K562 (cell line): ENCODE measurements around the gene COL15A1. TPM values are rescaled to one million over a fixed set of nuclear protein-coding genes. Genes with fewer than 3 reads are reported as not detected.

Source experiments
- HDAC8 ChIP-seq: fragments of 450-650 bp; IDR thresholded peaks from 2 replicates; pipeline ENCODE4 v1.6.1; 2016; ENCODE audit warnings: mild to moderate bottlenecking, missing genetic modification characterization, moderate library complexity, missing compliant biosample characterization
- NFE2L1 ChIP-seq: fragments of 450-650 bp; IDR thresholded peaks from 2 replicates; pipeline ENCODE4 v1.6.1; 2016; ENCODE audit warnings: missing genetic modification characterization, low read depth, mild to moderate bottlenecking, missing compliant biosample characterization, moderate library complexity, borderline replicate concordance
- NFIC ChIP-seq: fragments of 450-650 bp; IDR thresholded peaks from 2 replicates; pipeline ENCODE4 v1.6.1; 2017; ENCODE audit warnings: mild to moderate bottlenecking, inconsistent platforms
- ZNF41 ChIP-seq: fragments of 250-450 bp; sonication (Bioruptor Pico); conservative IDR thresholded peaks from 2 replicates; pipeline ENCODE4 v1.4.0; 2020; ENCODE audit warnings: mild to moderate bottlenecking
- polyA plus RNA-seq, 8 experiments: library from polyadenylated mRNA; depleted of rRNA in 4 of 8; stranded (reverse) in 5 of 8; unstranded in 3 of 8; fragments of >200 nt; fragmentation: Nextera tagmentation in 2 of 8; fragmentation: Illumina TruSeq in 1 of 8; extraction: Ambion mirVana in 2 of 8; extraction: Trizol in 1 of 8; gene quantifications; 2 replicates each; pipeline versions ENCODE4 v1.2.1 to v1.2.3, GENCODE V29; 2011 to 2014; ENCODE audit warnings: inconsistent platforms in 1 of 8, missing spikeins in 1 of 8
- total RNA-seq, 7 experiments: library from RNA; depleted of rRNA in 6 of 7; stranded (reverse); fragments of >200 nt in 6 of 7; fragmentation: Illumina TruSeq in 2 of 7; extraction: Trizol in 2 of 7; gene quantifications; 2 replicates each; pipeline versions ENCODE4 v1.2.1 to v1.2.3, GENCODE V29; 2011 to 2021; ENCODE audit warnings: low replicate concordance in 1 of 7
- TF ChIP-seq, protein P1 (sequence below), 2 experiments: fragments of 450-650 bp; formaldehyde crosslinking in 1 of 2; IDR thresholded peaks; 2 replicates each; pipeline versions ENCODE4 v1.4.0 to v1.6.1; 2014 to 2020; ENCODE audit warnings: mild to moderate bottlenecking in 2 of 2, borderline replicate concordance in 1 of 2, low read depth in 1 of 2
- TF ChIP-seq, protein P2 (sequence below): sonication (generic); formaldehyde crosslinking; IDR thresholded peaks from 2 replicates; pipeline ENCODE4 v1.8.0; 2022; ENCODE audit warnings: mild to moderate bottlenecking, missing genetic modification reagents
- TF ChIP-seq, protein P3 (sequence below), 2 experiments: fragments of 450-650 bp in 1 of 2; sonication (generic) in 1 of 2; formaldehyde crosslinking in 1 of 2; IDR thresholded peaks; 2 replicates each; pipeline versions ENCODE4 v1.7.1 to v1.9.0; 2016 to 2022; ENCODE audit warnings: inconsistent platforms in 1 of 2, mild to moderate bottlenecking in 1 of 2, missing genetic modification reagents in 1 of 2

Gene COL15A1
- total and polyA plus RNA-seq, 9 of the 15 experiments (the other 6 are each of a cell fraction or from before 2014, with no cell fraction given) = 0.46 to 5.1 (median 2.6) TPM

DNA sequence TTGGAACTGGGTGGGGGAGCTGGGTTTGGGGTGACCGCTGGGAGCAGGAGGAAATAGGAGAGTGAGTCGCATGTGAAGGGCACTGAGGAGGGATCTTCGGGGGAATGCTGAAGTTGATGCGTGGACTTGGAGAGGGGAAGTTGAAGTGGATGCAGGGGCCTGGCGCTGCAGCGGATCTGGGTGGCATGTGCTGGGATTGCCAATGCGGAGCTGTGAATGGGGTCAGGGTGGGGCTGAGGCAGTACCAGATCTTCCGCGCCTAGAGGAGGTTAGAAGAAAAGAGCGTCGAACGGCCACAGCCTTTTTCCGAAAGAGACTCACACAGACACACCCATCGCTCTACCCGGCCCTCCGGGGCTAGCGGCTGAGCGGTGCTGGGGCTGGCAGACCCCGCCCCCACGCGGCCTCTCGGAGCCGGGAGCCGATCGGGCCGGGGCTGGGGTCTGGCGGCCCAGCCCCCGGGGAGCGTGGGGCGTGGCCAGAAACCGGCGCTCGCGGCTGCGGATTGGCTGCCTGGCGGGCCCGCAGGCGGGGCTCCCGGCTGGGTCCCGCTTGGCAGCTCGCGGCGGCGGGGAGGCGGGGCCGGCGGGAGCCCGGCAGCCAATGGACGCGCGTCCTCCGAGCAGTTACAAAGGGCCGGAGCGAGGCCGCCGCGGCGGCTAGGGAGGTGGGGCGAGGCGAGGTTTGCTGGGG lies 160.9 kb downstream of the COL15A1 start, which contains the start of gene TGFBR1 (continued):
- TF ChIP-seq, protein P1, sequence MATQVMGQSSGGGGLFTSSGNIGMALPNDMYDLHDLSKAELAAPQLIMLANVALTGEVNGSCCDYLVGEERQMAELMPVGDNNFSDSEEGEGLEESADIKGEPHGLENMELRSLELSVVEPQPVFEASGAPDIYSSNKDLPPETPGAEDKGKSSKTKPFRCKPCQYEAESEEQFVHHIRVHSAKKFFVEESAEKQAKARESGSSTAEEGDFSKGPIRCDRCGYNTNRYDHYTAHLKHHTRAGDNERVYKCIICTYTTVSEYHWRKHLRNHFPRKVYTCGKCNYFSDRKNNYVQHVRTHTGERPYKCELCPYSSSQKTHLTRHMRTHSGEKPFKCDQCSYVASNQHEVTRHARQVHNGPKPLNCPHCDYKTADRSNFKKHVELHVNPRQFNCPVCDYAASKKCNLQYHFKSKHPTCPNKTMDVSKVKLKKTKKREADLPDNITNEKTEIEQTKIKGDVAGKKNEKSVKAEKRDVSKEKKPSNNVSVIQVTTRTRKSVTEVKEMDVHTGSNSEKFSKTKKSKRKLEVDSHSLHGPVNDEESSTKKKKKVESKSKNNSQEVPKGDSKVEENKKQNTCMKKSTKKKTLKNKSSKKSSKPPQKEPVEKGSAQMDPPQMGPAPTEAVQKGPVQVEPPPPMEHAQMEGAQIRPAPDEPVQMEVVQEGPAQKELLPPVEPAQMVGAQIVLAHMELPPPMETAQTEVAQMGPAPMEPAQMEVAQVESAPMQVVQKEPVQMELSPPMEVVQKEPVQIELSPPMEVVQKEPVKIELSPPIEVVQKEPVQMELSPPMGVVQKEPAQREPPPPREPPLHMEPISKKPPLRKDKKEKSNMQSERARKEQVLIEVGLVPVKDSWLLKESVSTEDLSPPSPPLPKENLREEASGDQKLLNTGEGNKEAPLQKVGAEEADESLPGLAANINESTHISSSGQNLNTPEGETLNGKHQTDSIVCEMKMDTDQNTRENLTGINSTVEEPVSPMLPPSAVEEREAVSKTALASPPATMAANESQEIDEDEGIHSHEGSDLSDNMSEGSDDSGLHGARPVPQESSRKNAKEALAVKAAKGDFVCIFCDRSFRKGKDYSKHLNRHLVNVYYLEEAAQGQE (IDR thresholded peaks at IDR 0.05; ENCODE audit: borderline replicate concordance) = peak; percentile 66
- TF ChIP-seq, protein P1 (CRISPR knock-in tag; IDR thresholded peaks at IDR 0.05; ENCODE audit: low read depth) = no peak
- TF ChIP-seq, protein P2, sequence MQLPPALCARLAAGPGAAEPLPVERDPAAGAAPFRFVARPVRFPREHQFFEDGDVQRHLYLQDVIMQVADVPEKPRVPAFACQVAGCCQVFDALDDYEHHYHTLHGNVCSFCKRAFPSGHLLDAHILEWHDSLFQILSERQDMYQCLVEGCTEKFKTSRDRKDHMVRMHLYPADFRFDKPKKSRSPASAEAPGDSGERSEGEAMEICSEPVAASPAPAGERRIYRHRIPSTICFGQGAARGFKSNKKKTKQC (CRISPR knock-in tag) = no peak
- TF ChIP-seq NFE2L1 (tag) (no peak), HDAC8 (tag) (no peak), ZNF41 (CRISPR knock-in tag) (no peak), NFIC (no peak)
- TF ChIP-seq, protein P3, sequence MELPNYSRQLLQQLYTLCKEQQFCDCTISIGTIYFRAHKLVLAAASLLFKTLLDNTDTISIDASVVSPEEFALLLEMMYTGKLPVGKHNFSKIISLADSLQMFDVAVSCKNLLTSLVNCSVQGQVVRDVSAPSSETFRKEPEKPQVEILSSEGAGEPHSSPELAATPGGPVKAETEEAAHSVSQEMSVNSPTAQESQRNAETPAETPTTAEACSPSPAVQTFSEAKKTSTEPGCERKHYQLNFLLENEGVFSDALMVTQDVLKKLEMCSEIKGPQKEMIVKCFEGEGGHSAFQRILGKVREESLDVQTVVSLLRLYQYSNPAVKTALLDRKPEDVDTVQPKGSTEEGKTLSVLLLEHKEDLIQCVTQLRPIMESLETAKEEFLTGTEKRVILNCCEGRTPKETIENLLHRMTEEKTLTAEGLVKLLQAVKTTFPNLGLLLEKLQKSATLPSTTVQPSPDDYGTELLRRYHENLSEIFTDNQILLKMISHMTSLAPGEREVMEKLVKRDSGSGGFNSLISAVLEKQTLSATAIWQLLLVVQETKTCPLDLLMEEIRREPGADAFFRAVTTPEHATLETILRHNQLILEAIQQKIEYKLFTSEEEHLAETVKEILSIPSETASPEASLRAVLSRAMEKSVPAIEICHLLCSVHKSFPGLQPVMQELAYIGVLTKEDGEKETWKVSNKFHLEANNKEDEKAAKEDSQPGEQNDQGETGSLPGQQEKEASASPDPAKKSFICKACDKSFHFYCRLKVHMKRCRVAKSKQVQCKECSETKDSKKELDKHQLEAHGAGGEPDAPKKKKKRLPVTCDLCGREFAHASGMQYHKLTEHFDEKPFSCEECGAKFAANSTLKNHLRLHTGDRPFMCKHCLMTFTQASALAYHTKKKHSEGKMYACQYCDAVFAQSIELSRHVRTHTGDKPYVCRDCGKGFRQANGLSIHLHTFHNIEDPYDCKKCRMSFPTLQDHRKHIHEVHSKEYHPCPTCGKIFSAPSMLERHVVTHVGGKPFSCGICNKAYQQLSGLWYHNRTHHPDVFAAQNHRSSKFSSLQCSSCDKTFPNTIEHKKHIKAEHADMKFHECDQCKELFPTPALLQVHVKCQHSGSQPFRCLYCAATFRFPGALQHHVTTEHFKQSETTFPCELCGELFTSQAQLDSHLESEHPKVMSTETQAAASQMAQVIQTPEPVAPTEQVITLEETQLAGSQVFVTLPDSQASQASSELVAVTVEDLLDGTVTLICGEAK (IDR thresholded peaks at IDR 0.05) = peak; percentile 65
- TF ChIP-seq, protein P3 (CRISPR knock-in tag; IDR thresholded peaks at IDR 0.05) = no peak
